ENCODE data around the gene SH3PXD2B. TPM values are rescaled to one million over a fixed set of nuclear protein-coding genes. Genes with fewer than 3 reads are reported as not detected.
A peak's percentile ranks its signal among the peaks of the same experiment; 100 is the strongest.

The SH3PXD2B gene
- total RNA-seq, 1 experiment from 2014 or later = 12.9 TPM

GRCh38 chr5:172380987-172381643 lies 73.2 kb downstream of the SH3PXD2B start:
- H3K27ac Mint-ChIP-seq (ENCODE audit: unreplicated experiment) = peak overlapping the region; percentile 63
- peaks cover 1% of the 10 kb centered on the region; the same call in 1 of the 2 replicates for H3K36me3 ChIP-seq (ENCODE audit: control insufficient read depth, insufficient read depth, low read length)
- H3K4me3 ChIP-seq (ENCODE audit: low read depth, low read length) = no peak overlapping the region
- peak in 1 of 2 experiments; percentile 1 for DNase-seq
- POLR2A ChIA-PET = no interaction called here
- peaks cover 8% of the 10 kb centered on the region for H3K36me3 Mint-ChIP-seq (ENCODE audit: insufficient read depth, unreplicated experiment)
- intact Hi-C loops (cut with micrococcal nuclease; ENCODE audit: unreplicated experiment) = no loop called here
- no peaks in the 10 kb centered on the region for H3K27me3 ChIP-seq (replicated peaks; ENCODE audit: control insufficient read depth, insufficient read depth, low read length)
- H3K4me3 Mint-ChIP-seq (ENCODE audit: unreplicated experiment) = no peak overlapping the region
- TF ChIP-seq CTCF (IDR thresholded peaks at IDR 0.05; ENCODE audit: insufficient read depth in 1 of 2, low read depth in 1 of 2, low read length in 1 of 2, severe bottlenecking in 1 of 2, unreplicated experiment in 1 of 2) = no peak
- peaks cover 28% of the 10 kb centered on the region for H3K4me1 ChIP-seq
- CTCF ChIA-PET = no interaction called here
- no peaks in the 10 kb centered on the region for H3K27me3 Mint-ChIP-seq (ENCODE audit: insufficient read depth, unreplicated experiment)
- no peaks in the 10 kb centered on the region for H3K9me3 ChIP-seq
- no TSS peak for BruUV-seq (replicated peaks)
- H3K9me3 Mint-ChIP-seq (ENCODE audit: unreplicated experiment) = no peaks in the 10 kb centered on the region
- peaks cover 33% of the 10 kb centered on the region for H3K4me1 Mint-ChIP-seq (ENCODE audit: low read depth, unreplicated experiment)

- no peak overlapping the region for H3K4me3 Mint-ChIP-seq (ENCODE audit: unreplicated experiment)
- no peak overlapping the region for H3K4me3 ChIP-seq (ENCODE audit: low read depth, low read length)
- no peaks in the 10 kb centered on the region for H3K27me3 Mint-ChIP-seq (ENCODE audit: insufficient read depth, unreplicated experiment)
- H3K36me3 ChIP-seq (ENCODE audit: control insufficient read depth, insufficient read depth, low read length) = peaks cover 1% of the 10 kb centered on the region; the same call in 1 of the 2 replicates
- peak overlapping the region; percentile 63 for H3K27ac Mint-ChIP-seq (ENCODE audit: unreplicated experiment)
- no TSS peak for BruUV-seq (replicated peaks)
- H3K36me3 Mint-ChIP-seq (ENCODE audit: insufficient read depth, unreplicated experiment) = peaks cover 8% of the 10 kb centered on the region
- no peaks in the 10 kb centered on the region for H3K9me3 Mint-ChIP-seq (ENCODE audit: unreplicated experiment)
- DNase-seq = peak in 1 of 2 experiments; percentile 3
- no peaks in the 10 kb centered on the region for H3K9me3 ChIP-seq
- POLR2A ChIA-PET = no interaction called here
- H3K4me1 Mint-ChIP-seq (ENCODE audit: low read depth, unreplicated experiment) = peaks cover 33% of the 10 kb centered on the region
- intact Hi-C loops (cut with micrococcal nuclease; ENCODE audit: unreplicated experiment) = no loop called here
- peaks cover 28% of the 10 kb centered on the region for H3K4me1 ChIP-seq
- TF ChIP-seq CTCF (IDR thresholded peaks at IDR 0.05; ENCODE audit: insufficient read depth in 1 of 2, low read depth in 1 of 2, low read length in 1 of 2, severe bottlenecking in 1 of 2, unreplicated experiment in 1 of 2) = no peak
- no peaks in the 10 kb centered on the region for H3K27me3 ChIP-seq (replicated peaks; ENCODE audit: control insufficient read depth, insufficient read depth, low read length)
- CTCF ChIA-PET = no interaction called here
These were observed 73.9 kb downstream of the SH3PXD2B start for GRCh38 chr5:172380301-172380986.

- no peaks in the 10 kb centered on the region for H3K36me3 ChIP-seq (ENCODE audit: control insufficient read depth, insufficient read depth, low read length)
- no peak overlapping the region for H3K27ac Mint-ChIP-seq (ENCODE audit: unreplicated experiment)
- ChIA-PET CTCF (no interaction called here), POLR2A (no interaction called here)
- peaks cover 8% of the 10 kb centered on the region for H3K36me3 Mint-ChIP-seq (ENCODE audit: insufficient read depth, unreplicated experiment)
- no peak overlapping the region for H3K4me3 ChIP-seq (ENCODE audit: low read depth, low read length)
- no peak overlapping the region for H3K4me3 Mint-ChIP-seq (ENCODE audit: unreplicated experiment)
- H3K4me1 Mint-ChIP-seq (ENCODE audit: low read depth, unreplicated experiment) = peaks cover 31% of the 10 kb centered on the region
- no peaks in the 10 kb centered on the region for H3K9me3 ChIP-seq
- H3K27me3 Mint-ChIP-seq (ENCODE audit: insufficient read depth, unreplicated experiment) = no peaks in the 10 kb centered on the region
- intact Hi-C loops (cut with micrococcal nuclease; ENCODE audit: unreplicated experiment) = loop anchor here (10.0 kb wide), 1 partner anchor 275 kb away; no protein-coding TSS in a partner anchor
- peak in 1 of 2 experiments; percentile 6 for DNase-seq
- H3K9me3 Mint-ChIP-seq (ENCODE audit: unreplicated experiment) = no peaks in the 10 kb centered on the region
- no peaks in the 10 kb centered on the region for H3K27me3 ChIP-seq (replicated peaks; ENCODE audit: control insufficient read depth, insufficient read depth, low read length)
- BruUV-seq (replicated peaks) = no TSS peak
- peaks cover 28% of the 10 kb centered on the region for H3K4me1 ChIP-seq
- TF ChIP-seq CTCF (IDR thresholded peaks at IDR 0.05; ENCODE audit: insufficient read depth in 1 of 2, low read depth in 1 of 2, low read length in 1 of 2, severe bottlenecking in 1 of 2, unreplicated experiment in 1 of 2) = no peak
These were observed 74.8 kb downstream of the SH3PXD2B start for GRCh38 chr5:172379481-172379880.
